A549 (cell line): ENCODE data around the gene TYRO3.

Experiments
- ESRRA ChIP-seq: fragments of 150-350 bp; IDR thresholded peaks from 2 replicates; pipeline ENCODE4 v1.6.1; 2014; ENCODE audit warnings: mild to moderate bottlenecking, low read length, borderline replicate concordance
- HOXA7 ChIP-seq: fragments of 250-450 bp; sonication (Bioruptor Pico); IDR thresholded peaks from 2 replicates; pipeline ENCODE4 v1.5.0; 2020; ENCODE audit warnings: mild to moderate bottlenecking, moderate library complexity
- JUN ChIP-seq, 2 experiments: fragments of >200 bp; sonication (Bioruptor Twin); formaldehyde crosslinking; IDR thresholded peaks; 2 replicates in 1 of 2; 3 replicates in 1 of 2; pipeline ENCODE4 v1.6.1; 2016 to 2017
- JUNB ChIP-seq: fragments of >200 bp; sonication (Bioruptor Twin); formaldehyde crosslinking; IDR thresholded peaks from 2 replicates; pipeline ENCODE4 v1.6.1; 2016
- MAZ ChIP-seq: fragments of 150-350 bp; IDR thresholded peaks from 2 replicates; pipeline ENCODE4 v1.6.1; 2014; ENCODE audit warnings: antibody characterized with exemption, low read depth, low read length, borderline replicate concordance
- POLR2A ChIP-seq: IDR thresholded peaks from 2 replicates; pipeline ENCODE4 v1.6.1; 2012; ENCODE audit warnings: mild to moderate bottlenecking, low read length
- SMC3 ChIP-seq: fragments of >200 bp; sonication (Bioruptor Twin); formaldehyde crosslinking; IDR thresholded peaks from 3 replicates; pipeline ENCODE4 v1.6.1; 2018; ENCODE audit warnings: inconsistent platforms
- TF ChIP-seq, protein P1 (sequence below): fragments of >200 bp; sonication (Bioruptor Twin); formaldehyde crosslinking; IDR thresholded peaks from 3 replicates; pipeline ENCODE4 v1.5.1; 2016
- TF ChIP-seq, protein P2 (sequence below): fragments of 200-600 bp; sonication (generic); IDR thresholded peaks from 2 replicates; pipeline ENCODE4 v1.6.1; 2016; ENCODE audit warnings: antibody characterized with exemption, mild to moderate bottlenecking, moderate library complexity
- TF ChIP-seq, protein P3 (sequence below): IDR thresholded peaks from 2 replicates; pipeline ENCODE4 v1.6.1; 2012
- TF ChIP-seq, protein P4 (sequence below): fragments of 450-650 bp; IDR thresholded peaks from 2 replicates; pipeline ENCODE4 v1.6.1; 2014; ENCODE audit warnings: antibody characterized with exemption

DNA sequence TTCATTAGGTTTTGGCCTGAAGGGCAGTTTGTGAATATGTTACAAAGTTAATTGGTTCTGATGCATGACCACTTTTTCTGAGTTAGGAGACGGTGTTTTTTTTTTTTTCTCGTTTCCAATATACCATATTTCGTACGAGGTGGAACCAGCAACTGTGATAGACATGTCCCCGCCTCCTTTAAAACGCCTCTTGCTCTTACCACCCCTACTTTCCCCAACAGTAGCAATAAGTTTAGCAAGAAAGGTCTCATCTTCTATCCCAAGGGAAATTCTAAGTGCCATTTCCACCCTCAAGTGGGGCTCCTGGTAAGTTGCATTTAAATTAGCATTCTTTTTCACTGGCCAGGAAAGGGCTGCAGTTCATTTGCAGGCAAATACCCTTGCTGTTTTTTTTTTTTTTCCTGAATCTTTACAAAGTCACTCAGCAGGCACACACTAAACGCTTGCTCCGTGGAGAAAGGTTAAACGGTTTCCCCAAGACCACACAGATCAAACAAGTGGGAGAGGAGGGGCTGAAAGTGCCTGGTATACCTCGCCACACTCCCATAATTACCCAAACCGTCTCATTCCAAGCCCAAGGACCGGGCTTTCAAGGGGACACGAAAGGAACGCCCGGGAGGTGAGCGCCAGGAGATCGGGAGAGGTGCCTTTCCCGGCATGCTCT lies 61.7 kb downstream of the TYRO3 start:
- no peak; a peak in 1 of 5 replicates for TF ChIP-seq JUN (IDR thresholded peaks at IDR 0.05)
- TF ChIP-seq, protein P1, sequence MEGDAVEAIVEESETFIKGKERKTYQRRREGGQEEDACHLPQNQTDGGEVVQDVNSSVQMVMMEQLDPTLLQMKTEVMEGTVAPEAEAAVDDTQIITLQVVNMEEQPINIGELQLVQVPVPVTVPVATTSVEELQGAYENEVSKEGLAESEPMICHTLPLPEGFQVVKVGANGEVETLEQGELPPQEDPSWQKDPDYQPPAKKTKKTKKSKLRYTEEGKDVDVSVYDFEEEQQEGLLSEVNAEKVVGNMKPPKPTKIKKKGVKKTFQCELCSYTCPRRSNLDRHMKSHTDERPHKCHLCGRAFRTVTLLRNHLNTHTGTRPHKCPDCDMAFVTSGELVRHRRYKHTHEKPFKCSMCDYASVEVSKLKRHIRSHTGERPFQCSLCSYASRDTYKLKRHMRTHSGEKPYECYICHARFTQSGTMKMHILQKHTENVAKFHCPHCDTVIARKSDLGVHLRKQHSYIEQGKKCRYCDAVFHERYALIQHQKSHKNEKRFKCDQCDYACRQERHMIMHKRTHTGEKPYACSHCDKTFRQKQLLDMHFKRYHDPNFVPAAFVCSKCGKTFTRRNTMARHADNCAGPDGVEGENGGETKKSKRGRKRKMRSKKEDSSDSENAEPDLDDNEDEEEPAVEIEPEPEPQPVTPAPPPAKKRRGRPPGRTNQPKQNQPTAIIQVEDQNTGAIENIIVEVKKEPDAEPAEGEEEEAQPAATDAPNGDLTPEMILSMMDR: no peak
- 0 out of 2 replicates have a peak, but pooled peaks have one; percentile 49 for TF ChIP-seq POLR2A
- TF ChIP-seq SMC3: no peak
- TF ChIP-seq MAZ: no peak
- TF ChIP-seq, protein P2, sequence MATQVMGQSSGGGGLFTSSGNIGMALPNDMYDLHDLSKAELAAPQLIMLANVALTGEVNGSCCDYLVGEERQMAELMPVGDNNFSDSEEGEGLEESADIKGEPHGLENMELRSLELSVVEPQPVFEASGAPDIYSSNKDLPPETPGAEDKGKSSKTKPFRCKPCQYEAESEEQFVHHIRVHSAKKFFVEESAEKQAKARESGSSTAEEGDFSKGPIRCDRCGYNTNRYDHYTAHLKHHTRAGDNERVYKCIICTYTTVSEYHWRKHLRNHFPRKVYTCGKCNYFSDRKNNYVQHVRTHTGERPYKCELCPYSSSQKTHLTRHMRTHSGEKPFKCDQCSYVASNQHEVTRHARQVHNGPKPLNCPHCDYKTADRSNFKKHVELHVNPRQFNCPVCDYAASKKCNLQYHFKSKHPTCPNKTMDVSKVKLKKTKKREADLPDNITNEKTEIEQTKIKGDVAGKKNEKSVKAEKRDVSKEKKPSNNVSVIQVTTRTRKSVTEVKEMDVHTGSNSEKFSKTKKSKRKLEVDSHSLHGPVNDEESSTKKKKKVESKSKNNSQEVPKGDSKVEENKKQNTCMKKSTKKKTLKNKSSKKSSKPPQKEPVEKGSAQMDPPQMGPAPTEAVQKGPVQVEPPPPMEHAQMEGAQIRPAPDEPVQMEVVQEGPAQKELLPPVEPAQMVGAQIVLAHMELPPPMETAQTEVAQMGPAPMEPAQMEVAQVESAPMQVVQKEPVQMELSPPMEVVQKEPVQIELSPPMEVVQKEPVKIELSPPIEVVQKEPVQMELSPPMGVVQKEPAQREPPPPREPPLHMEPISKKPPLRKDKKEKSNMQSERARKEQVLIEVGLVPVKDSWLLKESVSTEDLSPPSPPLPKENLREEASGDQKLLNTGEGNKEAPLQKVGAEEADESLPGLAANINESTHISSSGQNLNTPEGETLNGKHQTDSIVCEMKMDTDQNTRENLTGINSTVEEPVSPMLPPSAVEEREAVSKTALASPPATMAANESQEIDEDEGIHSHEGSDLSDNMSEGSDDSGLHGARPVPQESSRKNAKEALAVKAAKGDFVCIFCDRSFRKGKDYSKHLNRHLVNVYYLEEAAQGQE: no peak
- TF ChIP-seq JUNB: no peak
- TF ChIP-seq, protein P3, sequence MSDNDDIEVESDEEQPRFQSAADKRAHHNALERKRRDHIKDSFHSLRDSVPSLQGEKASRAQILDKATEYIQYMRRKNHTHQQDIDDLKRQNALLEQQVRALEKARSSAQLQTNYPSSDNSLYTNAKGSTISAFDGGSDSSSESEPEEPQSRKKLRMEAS: no peak
- TF ChIP-seq, protein P4, sequence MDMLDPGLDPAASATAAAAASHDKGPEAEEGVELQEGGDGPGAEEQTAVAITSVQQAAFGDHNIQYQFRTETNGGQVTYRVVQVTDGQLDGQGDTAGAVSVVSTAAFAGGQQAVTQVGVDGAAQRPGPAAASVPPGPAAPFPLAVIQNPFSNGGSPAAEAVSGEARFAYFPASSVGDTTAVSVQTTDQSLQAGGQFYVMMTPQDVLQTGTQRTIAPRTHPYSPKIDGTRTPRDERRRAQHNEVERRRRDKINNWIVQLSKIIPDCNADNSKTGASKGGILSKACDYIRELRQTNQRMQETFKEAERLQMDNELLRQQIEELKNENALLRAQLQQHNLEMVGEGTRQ: no peak
- TF ChIP-seq ESRRA: no peak
- no peak for TF ChIP-seq HOXA7 (CRISPR knock-in tag)
